Body of pancreas (tissue), 4 donors: ENCODE measurements around the gene NRG3.

Experiments
- POLR2A ChIP-seq, 3 donors: fragments of 450-650 bp; IDR thresholded peaks; one replicate each; pipeline ENCODE4 v1.6.1; 2016; ENCODE audit warnings: antibody characterized with exemption in 3 of 3, mild to moderate bottlenecking in 2 of 3
- TF ChIP-seq, protein P1 (sequence below), 7 experiments: fragments of 450-650 bp in 4 of 7; fragments of 200-600 bp in 3 of 7; sonication (generic) in 3 of 7; IDR thresholded peaks; one replicate each; pipeline ENCODE4 v1.5.1; 2016 to 2019; ENCODE audit warnings: antibody characterized with exemption in 7 of 7

DNA sequence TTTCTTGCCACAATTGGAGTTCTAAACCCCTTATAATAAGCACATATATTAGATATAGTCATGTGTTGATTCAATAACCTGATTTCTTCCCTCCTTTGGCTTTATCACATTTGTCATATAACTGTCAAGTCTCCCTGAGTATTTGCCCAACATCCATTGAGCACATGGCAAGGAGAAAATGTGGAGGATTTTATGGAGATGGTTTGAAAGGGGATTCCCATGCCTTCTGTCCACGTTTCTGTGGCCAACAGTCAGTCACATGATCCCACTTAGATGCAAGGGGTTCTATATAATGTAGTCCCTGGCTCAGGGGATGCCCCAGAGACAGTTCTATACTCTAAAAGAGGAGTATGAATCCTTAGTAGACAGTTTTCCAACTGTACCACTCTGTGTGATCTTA is 577.7 kb downstream of the NRG3 start:
- no peak for TF ChIP-seq POLR2A (IDR thresholded peaks at IDR 0.05)
- TF ChIP-seq, protein P1, sequence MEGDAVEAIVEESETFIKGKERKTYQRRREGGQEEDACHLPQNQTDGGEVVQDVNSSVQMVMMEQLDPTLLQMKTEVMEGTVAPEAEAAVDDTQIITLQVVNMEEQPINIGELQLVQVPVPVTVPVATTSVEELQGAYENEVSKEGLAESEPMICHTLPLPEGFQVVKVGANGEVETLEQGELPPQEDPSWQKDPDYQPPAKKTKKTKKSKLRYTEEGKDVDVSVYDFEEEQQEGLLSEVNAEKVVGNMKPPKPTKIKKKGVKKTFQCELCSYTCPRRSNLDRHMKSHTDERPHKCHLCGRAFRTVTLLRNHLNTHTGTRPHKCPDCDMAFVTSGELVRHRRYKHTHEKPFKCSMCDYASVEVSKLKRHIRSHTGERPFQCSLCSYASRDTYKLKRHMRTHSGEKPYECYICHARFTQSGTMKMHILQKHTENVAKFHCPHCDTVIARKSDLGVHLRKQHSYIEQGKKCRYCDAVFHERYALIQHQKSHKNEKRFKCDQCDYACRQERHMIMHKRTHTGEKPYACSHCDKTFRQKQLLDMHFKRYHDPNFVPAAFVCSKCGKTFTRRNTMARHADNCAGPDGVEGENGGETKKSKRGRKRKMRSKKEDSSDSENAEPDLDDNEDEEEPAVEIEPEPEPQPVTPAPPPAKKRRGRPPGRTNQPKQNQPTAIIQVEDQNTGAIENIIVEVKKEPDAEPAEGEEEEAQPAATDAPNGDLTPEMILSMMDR (IDR thresholded peaks at IDR 0.05), result no peak
